Coronary artery (tissue), 2 donors: Measurements from ENCODE around the gene CELF2.

Source experiments
- DNase-seq: peaks from one replicate; pipeline ENCODE4 v3.0.0-alpha.2; 2017; ENCODE audit warnings: low spot score
- H3K27ac ChIP-seq, 2 donors: fragments of 200-600 bp; sonication (generic); one replicate each; pipeline ENCODE4 v1.5.1; 2016 to 2019
- H3K4me3 ChIP-seq: fragments of 200-600 bp; sonication (generic); 2 replicates; pipeline ENCODE4 v1.5.1; 2016; ENCODE audit warnings: mild to moderate bottlenecking, moderate library complexity
- CTCF ChIP-seq: fragments of 200-600 bp; sonication (generic); IDR thresholded peaks from one replicate; pipeline ENCODE4 v1.5.1; 2019; ENCODE audit warnings: antibody characterized with exemption

The CELF2 gene

GRCh38 chr10:11045487-11045886, 27.8 kb downstream of the CELF2 start:
- peak overlapping the region; percentile 25 for H3K4me3 ChIP-seq
- DNase-seq = no peak
- no peak for TF ChIP-seq CTCF
- no peak overlapping the region for H3K27ac ChIP-seq

GRCh38 chr10:11045995-11046775, 28.5 kb downstream of the CELF2 start:
- peak overlapping the region; percentile 25 for H3K4me3 ChIP-seq
- no peak for TF ChIP-seq CTCF
- DNase-seq = no peak
- peak overlapping the region; percentile 32 to 44 for H3K27ac ChIP-seq

- TF ChIP-seq CTCF = no peak
- DNase-seq = no peak
- Histone ChIP-seq H3K27ac (peak overlapping the region; percentile 44 to 61), H3K4me3 (no peak overlapping the region)
These were observed 29.1 kb downstream of the CELF2 start for GRCh38 chr10:11046776-11047160.

GRCh38 chr10:11048707-11049278, 31.1 kb downstream of the CELF2 start:
- no peak for DNase-seq
- TF ChIP-seq CTCF = no peak
- H3K4me3 ChIP-seq = peak overlapping the region; percentile 12
- H3K27ac ChIP-seq = peak overlapping the region; percentile 35 to 61

GRCh38 chr10:11049806-11050205, 32.1 kb downstream of the CELF2 start:
- TF ChIP-seq CTCF = no peak
- Histone ChIP-seq H3K27ac (peak overlapping the region; percentile 37 to 72), H3K4me3 (no peak overlapping the region)
- no peak for DNase-seq

- TF ChIP-seq CTCF = no peak
- Histone ChIP-seq H3K4me3 (no peak overlapping the region), H3K27ac (peak overlapping the region; percentile 37 to 72)
- no peak for DNase-seq
These were observed 32.9 kb downstream of the CELF2 start for GRCh38 chr10:11050301-11051287.
